GM12801 (cell line): ENCODE data around the gene PEX1.

Source experiments
- TF ChIP-seq, protein P1 (sequence below): IDR thresholded peaks from one replicate; pipeline ENCODE4 v1.5.1; 2011; ENCODE audit warnings: control low read depth; ENCODE audit not compliant: insufficient read length; ENCODE audit errors: extremely low read depth

PEX1 gene

GRCh38 chr7:92503767-92504166 lies 24.6 kb downstream of the PEX1 start:
- TF ChIP-seq, protein P1, sequence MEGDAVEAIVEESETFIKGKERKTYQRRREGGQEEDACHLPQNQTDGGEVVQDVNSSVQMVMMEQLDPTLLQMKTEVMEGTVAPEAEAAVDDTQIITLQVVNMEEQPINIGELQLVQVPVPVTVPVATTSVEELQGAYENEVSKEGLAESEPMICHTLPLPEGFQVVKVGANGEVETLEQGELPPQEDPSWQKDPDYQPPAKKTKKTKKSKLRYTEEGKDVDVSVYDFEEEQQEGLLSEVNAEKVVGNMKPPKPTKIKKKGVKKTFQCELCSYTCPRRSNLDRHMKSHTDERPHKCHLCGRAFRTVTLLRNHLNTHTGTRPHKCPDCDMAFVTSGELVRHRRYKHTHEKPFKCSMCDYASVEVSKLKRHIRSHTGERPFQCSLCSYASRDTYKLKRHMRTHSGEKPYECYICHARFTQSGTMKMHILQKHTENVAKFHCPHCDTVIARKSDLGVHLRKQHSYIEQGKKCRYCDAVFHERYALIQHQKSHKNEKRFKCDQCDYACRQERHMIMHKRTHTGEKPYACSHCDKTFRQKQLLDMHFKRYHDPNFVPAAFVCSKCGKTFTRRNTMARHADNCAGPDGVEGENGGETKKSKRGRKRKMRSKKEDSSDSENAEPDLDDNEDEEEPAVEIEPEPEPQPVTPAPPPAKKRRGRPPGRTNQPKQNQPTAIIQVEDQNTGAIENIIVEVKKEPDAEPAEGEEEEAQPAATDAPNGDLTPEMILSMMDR = no peak

- TF ChIP-seq, protein P1 = no peak
These were observed 29.8 kb downstream of the PEX1 start for GRCh38 chr7:92498557-92498956.

- TF ChIP-seq, protein P1 = no peak
These were observed 31.4 kb downstream of the PEX1 start for GRCh38 chr7:92496876-92497275.

DNA sequence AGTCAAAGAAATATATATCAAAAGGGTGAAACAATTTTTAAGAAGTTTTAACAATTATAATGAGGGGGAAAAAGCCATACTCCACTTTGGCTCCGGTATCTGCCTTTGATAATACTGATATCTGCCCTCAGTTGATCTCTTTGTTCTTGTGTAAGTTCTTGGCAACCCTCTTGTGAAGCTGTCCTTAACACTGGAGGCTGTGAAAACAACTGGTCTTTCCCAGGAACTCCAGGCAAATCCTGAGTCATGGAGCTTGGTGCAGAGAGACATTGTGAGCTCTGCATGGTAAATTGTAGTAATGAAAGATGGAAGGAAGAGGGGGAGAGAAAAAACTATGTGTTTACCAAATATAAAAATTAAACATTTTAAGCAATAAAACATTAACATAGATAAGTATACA lies 38.7 kb downstream of the PEX1 start:
- TF ChIP-seq, protein P1 = no peak

DNA sequence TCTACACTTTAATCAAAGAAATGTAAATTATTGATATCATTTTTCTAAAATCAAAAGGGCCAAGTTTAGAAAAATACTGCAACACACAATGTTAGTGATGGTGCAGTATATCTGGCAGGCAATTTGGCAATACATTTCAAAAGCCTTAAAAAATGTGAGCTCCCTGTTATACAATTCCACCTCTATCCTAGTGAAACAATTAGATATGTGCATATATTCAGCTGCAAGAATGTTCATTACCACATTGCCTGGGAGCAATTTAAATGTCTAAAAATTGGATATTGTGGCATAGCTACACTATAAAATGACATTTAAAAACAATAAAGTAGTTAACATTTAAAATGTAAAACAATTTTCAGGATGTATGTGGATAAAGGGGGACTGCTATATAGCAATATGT lies 40.5 kb downstream of the PEX1 start:
- TF ChIP-seq, protein P1 = no peak

GRCh38 chr7:92485974-92486373 lies 42.3 kb downstream of the PEX1 start:
- TF ChIP-seq, protein P1 = no peak

DNA sequence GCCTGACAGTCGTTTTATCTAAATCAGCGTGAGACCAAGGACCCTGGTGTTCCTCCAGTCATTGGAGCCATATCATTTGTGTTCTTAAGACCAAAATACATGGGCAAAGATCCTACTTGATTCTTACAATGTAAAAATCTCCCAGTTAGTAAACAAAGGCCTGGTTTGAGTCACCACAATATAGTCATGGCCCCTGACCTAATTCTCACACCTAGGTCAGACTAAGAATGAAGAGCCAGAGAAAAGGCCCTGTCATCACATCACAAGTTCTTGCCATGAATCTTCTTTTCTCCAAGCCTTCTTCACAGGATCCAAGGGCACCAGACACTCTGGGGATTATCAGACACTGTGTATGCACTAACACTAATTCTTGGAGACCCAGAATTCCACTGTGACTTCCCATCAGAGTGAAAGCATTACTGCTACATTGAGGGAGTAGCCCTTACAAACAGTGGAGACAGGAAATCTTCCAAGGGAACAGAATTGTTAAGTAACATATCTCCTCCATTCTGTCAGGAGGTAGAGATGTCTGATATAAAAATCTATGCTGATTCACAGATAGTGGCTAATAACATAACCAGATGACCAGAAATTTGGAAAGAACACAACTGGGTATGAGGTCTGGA lies 42.9 kb downstream of the PEX1 start:
- TF ChIP-seq, protein P1 = no peak
